Measurements from ENCODE around the gene ART5.
"Not testable (repeated sequence)": the region's sequence is repeated elsewhere in the genome, so short reads cannot be mapped to it uniquely, and the experiment has no call there.

ART5 gene

GRCh38 chr11:3616721-3617460 lies 24.9 kb downstream of the ART5 start:
- no peak for DNase-seq

- DNase-seq = no peak
These were observed 25.8 kb downstream of the ART5 start for GRCh38 chr11:3615998-3616397.

GRCh38 chr11:3614742-3615171 lies 27.0 kb downstream of the ART5 start:
- peak; percentile 29 for DNase-seq

GRCh38 chr11:3613998-3614741 lies 27.6 kb downstream of the ART5 start:
- DNase-seq = no peak

- DNase-seq = no peak
These were observed 29.7 kb downstream of the ART5 start for GRCh38 chr11:3611976-3612678.

GRCh38 chr11:3610846-3611245 lies 30.9 kb downstream of the ART5 start:
- DNase-seq = no peak

GRCh38 chr11:3609416-3610265 lies 32.2 kb downstream of the ART5 start:
- DNase-seq = no peak

GRCh38 chr11:3605771-3606203 lies 36.0 kb downstream of the ART5 start:
- DNase-seq = no peak

- no peak for DNase-seq
These were observed 36.5 kb downstream of the ART5 start for GRCh38 chr11:3605283-3605662.

- DNase-seq = no peak
These were observed 37.6 kb downstream of the ART5 start for GRCh38 chr11:3604167-3604566.

- DNase-seq = not testable (repeated sequence)
These were observed 41.6 kb downstream of the ART5 start for GRCh38 chr11:3600201-3600600.

GRCh38 chr11:3597743-3598142 lies 44.0 kb downstream of the ART5 start:
- DNase-seq = not testable (repeated sequence)

- not testable (repeated sequence) for DNase-seq
These were observed 50.5 kb downstream of the ART5 start for GRCh38 chr11:3591326-3591725.

- not testable (repeated sequence) for DNase-seq
These were observed 51.6 kb downstream of the ART5 start for GRCh38 chr11:3590193-3590592.

GRCh38 chr11:3588776-3589175 lies 53.0 kb downstream of the ART5 start:
- DNase-seq = not testable (repeated sequence)
